Activated T-helper 1 cell treated with anti-CD3 and anti-CD28 coated beads, Interleukin-2, amount 50 U/mL, for 16 hours (primary cell): ENCODE measurements around the gene TSG101.

Experiments used
- DNase-seq, 2 donors: peaks; one replicate each; pipeline ENCODE4 v3.0.0-alpha.2; 2020; ENCODE audit warnings: low read depth in 1 of 2, low spot score in 1 of 2

TSG101 gene

GRCh38 chr11:18493310-18493709, 33.4 kb downstream of the TSG101 start:
- DNase-seq = no peak

GRCh38 chr11:18492888-18493287, 33.9 kb downstream of the TSG101 start:
- no peak for DNase-seq

GRCh38 chr11:18491924-18492323, 34.8 kb downstream of the TSG101 start:
- DNase-seq = no peak

GRCh38 chr11:18490736-18491485, 35.8 kb downstream of the TSG101 start:
- DNase-seq = no peak

- no peak for DNase-seq
These were observed 36.4 kb downstream of the TSG101 start for GRCh38 chr11:18490319-18490718.

- no peak for DNase-seq
These were observed 40.7 kb downstream of the TSG101 start for GRCh38 chr11:18485913-18486528.

- no peak for DNase-seq
These were observed 47.7 kb downstream of the TSG101 start for GRCh38 chr11:18479063-18479462.

GRCh38 chr11:18472587-18472986, 54.2 kb downstream of the TSG101 start:
- no peak for DNase-seq

GRCh38 chr11:18471995-18472394, 54.7 kb downstream of the TSG101 start:
- DNase-seq = no peak

GRCh38 chr11:18468961-18469360, 57.8 kb downstream of the TSG101 start:
- no peak for DNase-seq

- DNase-seq = no peak
These were observed 58.7 kb downstream of the TSG101 start for GRCh38 chr11:18468059-18468458.

- DNase-seq = no peak
These were observed 60.3 kb downstream of the TSG101 start for GRCh38 chr11:18466402-18466801.

- DNase-seq = no peak
These were observed 63.3 kb downstream of the TSG101 start for GRCh38 chr11:18463439-18463838.

GRCh38 chr11:18461909-18462308, 64.8 kb downstream of the TSG101 start:
- no peak for DNase-seq

GRCh38 chr11:18459634-18460033, 67.1 kb downstream of the TSG101 start:
- no peak for DNase-seq

- DNase-seq = no peak
These were observed 69.3 kb downstream of the TSG101 start for GRCh38 chr11:18457450-18457849.

- no peak for DNase-seq
These were observed 70.9 kb downstream of the TSG101 start, which contains the start of gene LDHAL6A for GRCh38 chr11:18455686-18456372. Gene LDHAL6A, plus strand, starts transcription at chr11:18455856. Its CDS starts 825 bp downstream, at chr11:18456681.

- DNase-seq = no peak
These were observed 73.8 kb downstream of the TSG101 start for GRCh38 chr11:18452927-18453326.

GRCh38 chr11:18449251-18449650, 77.5 kb downstream of the TSG101 start:
- no peak for DNase-seq

GRCh38 chr11:18438691-18439090, 88.1 kb downstream of the TSG101 start:
- no peak for DNase-seq
